ENCODE results near the gene NTN4. TPM values are rescaled to one million over a fixed set of nuclear protein-coding genes. Genes with fewer than 3 reads are reported as not detected.

Gene NTN4
- total RNA-seq, 1 donor from 2014 or later = 0.13 TPM

- TF ChIP-seq, protein P1, sequence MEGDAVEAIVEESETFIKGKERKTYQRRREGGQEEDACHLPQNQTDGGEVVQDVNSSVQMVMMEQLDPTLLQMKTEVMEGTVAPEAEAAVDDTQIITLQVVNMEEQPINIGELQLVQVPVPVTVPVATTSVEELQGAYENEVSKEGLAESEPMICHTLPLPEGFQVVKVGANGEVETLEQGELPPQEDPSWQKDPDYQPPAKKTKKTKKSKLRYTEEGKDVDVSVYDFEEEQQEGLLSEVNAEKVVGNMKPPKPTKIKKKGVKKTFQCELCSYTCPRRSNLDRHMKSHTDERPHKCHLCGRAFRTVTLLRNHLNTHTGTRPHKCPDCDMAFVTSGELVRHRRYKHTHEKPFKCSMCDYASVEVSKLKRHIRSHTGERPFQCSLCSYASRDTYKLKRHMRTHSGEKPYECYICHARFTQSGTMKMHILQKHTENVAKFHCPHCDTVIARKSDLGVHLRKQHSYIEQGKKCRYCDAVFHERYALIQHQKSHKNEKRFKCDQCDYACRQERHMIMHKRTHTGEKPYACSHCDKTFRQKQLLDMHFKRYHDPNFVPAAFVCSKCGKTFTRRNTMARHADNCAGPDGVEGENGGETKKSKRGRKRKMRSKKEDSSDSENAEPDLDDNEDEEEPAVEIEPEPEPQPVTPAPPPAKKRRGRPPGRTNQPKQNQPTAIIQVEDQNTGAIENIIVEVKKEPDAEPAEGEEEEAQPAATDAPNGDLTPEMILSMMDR (IDR thresholded peaks at IDR 0.05; ENCODE audit: unreplicated experiment) = no peak
- Mint-ChIP-seq H3K9me3 (ENCODE audit: unreplicated experiment) (no peaks in the 10 kb centered on the region), H3K36me3 (ENCODE audit: low read depth, unreplicated experiment) (no peaks in the 10 kb centered on the region), H3K27me3 (ENCODE audit: unreplicated experiment) (peaks cover 4% of the 10 kb centered on the region), H3K4me3 (ENCODE audit: unreplicated experiment) (no peak overlapping the region), H3K27ac (ENCODE audit: unreplicated experiment) (no peak overlapping the region), H3K4me1 (ENCODE audit: unreplicated experiment) (no peaks in the 10 kb centered on the region)
- no peak for DNase-seq (ENCODE audit: low spot score)
Measured at GRCh38 chr12:95615749-95616148, 174.8 kb downstream of the NTN4 start.

DNA sequence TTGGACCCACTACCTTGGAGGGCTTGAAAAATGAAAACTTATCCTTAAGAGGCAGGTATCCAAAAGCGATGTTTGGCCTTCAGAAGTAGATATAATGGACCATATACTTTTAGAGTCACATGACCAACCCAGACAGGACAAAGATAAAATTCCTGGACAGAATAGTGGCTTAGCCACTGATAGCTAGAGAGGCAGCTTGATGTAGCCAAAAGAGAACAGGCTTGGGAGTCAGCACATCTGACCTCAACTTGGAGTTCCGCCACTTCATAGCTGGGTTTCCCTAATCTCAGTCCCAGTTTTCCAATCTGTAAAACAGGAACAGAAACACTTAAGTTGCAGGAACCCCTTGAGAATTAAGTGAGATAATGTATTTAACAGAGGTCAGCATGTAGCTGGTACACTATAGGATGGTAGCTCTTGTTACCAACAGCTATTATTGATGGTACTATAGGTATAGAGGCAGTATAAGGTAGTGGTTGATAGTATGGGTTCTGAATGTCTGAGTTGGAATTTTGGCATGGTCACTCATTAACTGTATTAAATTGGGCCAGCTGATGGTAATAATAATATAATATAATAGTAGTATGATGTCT lies 176.1 kb downstream of the NTN4 start:
- Mint-ChIP-seq H3K4me1 (ENCODE audit: unreplicated experiment) (no peaks in the 10 kb centered on the region), H3K27ac (ENCODE audit: unreplicated experiment) (no peak overlapping the region), H3K36me3 (ENCODE audit: low read depth, unreplicated experiment) (no peaks in the 10 kb centered on the region), H3K27me3 (ENCODE audit: unreplicated experiment) (peaks cover 4% of the 10 kb centered on the region), H3K4me3 (ENCODE audit: unreplicated experiment) (no peak overlapping the region), H3K9me3 (ENCODE audit: unreplicated experiment) (no peaks in the 10 kb centered on the region)
- DNase-seq (ENCODE audit: low spot score) = no peak
- TF ChIP-seq, protein P1 (IDR thresholded peaks at IDR 0.05; ENCODE audit: unreplicated experiment) = no peak

GRCh38 chr12:95613021-95613420 lies 177.5 kb downstream of the NTN4 start:
- H3K4me3 Mint-ChIP-seq (ENCODE audit: unreplicated experiment) = no peak overlapping the region
- TF ChIP-seq, protein P1 (IDR thresholded peaks at IDR 0.05; ENCODE audit: unreplicated experiment) = no peak

GRCh38 chr12:95611676-95612309 lies 178.8 kb downstream of the NTN4 start:
- no peak overlapping the region for H3K27ac Mint-ChIP-seq (ENCODE audit: unreplicated experiment)
- H3K4me3 Mint-ChIP-seq (ENCODE audit: unreplicated experiment) = no peak overlapping the region

More at GRCh38 chr12:95613021-95613420, 177.5 kb downstream of the NTN4 start:
- Mint-ChIP-seq H3K4me1 (ENCODE audit: unreplicated experiment) (no peaks in the 10 kb centered on the region), H3K9me3 (ENCODE audit: unreplicated experiment) (no peaks in the 10 kb centered on the region), H3K27me3 (ENCODE audit: unreplicated experiment) (peaks cover 2% of the 10 kb centered on the region), H3K27ac (ENCODE audit: unreplicated experiment) (no peak overlapping the region), H3K36me3 (ENCODE audit: low read depth, unreplicated experiment) (no peaks in the 10 kb centered on the region)
- no peak for DNase-seq (ENCODE audit: low spot score)

More at GRCh38 chr12:95611676-95612309, 178.8 kb downstream of the NTN4 start:
- TF ChIP-seq, protein P1 (IDR thresholded peaks at IDR 0.05; ENCODE audit: unreplicated experiment) = no peak
- Mint-ChIP-seq H3K9me3 (ENCODE audit: unreplicated experiment) (no peaks in the 10 kb centered on the region), H3K27me3 (ENCODE audit: unreplicated experiment) (peaks cover 2% of the 10 kb centered on the region), H3K36me3 (ENCODE audit: low read depth, unreplicated experiment) (no peaks in the 10 kb centered on the region), H3K4me1 (ENCODE audit: unreplicated experiment) (no peaks in the 10 kb centered on the region)
- no peak for DNase-seq (ENCODE audit: low spot score)
